GM19035 (cell line): Measurements from ENCODE around the gene APOLD1.
"Not testable (repeated sequence)": the region's sequence is repeated elsewhere in the genome, so short reads cannot be mapped to it uniquely, and the experiment has no call there.

Source experiments
- ATAC-seq: cut with Tn5 transposase; IDR thresholded peaks from one replicate; pipeline ENCODE4 v1.9.1; 2021; ENCODE audit not compliant: unreplicated experiment

Gene APOLD1, protein sequence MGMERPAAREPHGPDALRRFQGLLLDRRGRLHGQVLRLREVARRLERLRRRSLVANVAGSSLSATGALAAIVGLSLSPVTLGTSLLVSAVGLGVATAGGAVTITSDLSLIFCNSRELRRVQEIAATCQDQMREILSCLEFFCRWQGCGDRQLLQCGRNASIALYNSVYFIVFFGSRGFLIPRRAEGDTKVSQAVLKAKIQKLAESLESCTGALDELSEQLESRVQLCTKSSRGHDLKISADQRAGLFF

GRCh38 chr12:12784911-12785814, at the start of gene APOLD1:
Gene APOLD1, plus strand, starts transcription at chr12:12785659. Its CDS starts 33 bp downstream, at chr12:12785692.
- ATAC-seq: no peak

DNA sequence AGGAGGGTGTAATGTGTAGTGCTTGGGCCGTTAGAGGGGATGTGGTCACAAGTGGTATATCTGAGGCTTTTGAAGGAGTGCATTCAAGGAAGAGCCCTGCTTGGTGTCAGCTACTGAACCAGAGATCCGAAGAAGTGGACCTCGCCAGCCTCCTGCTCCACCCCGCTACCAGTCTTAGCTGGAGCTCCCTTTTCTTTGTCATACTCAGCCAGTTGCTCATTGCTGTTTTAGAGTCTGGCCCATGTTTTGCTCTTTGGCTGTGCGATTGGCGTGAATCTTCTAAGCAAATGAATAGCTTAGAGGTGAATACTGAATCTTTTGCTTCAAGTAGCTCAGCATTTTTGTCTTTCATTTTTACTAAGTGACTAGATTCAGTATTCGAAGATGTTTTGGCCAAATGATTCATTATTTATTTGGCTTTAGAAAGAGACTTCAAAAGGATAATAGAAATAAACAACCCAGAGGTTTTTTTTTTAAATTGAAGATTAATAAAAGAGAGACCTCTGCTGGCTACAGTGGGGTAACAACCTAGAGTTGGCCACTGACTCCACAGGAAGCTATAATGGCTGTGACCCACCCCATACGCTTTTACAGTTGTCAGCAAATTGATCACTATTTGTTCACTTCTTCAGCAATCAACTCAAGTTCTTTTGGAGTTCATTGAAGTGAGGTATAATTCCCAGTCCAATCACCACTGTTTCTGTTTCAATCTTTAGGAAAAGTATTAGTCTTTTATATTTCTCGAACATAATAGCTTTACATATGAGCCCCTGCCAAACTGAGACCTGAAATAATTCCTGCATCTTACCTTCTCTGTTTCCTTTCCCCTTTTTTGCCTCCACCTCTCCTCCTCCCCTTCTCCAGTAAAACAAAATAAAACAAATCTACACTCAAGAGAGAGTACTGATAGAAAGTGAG, 48.4 kb upstream of the APOLD1 start:
- ATAC-seq: peak; percentile 78

DNA sequence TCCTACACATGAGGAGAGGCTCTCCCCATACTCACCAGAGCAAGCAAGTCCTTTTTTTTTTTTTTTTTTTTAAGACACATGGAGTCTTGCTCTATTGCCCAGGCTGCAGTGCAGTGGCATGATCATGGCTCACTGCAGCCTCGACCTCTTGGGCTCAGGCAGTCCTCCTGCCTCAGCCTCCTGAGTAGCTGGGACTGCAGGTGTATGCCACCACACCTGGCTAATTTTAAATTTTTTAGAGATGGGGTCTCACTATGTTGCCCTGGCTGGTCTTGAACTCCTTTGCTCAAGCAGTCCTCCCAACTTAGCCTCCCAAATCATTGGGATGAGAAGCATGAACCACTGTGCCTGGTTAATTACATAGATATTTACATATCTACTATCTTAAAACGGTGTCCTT, 47.3 kb upstream of the APOLD1 start:
- ATAC-seq: not testable (repeated sequence)

DNA sequence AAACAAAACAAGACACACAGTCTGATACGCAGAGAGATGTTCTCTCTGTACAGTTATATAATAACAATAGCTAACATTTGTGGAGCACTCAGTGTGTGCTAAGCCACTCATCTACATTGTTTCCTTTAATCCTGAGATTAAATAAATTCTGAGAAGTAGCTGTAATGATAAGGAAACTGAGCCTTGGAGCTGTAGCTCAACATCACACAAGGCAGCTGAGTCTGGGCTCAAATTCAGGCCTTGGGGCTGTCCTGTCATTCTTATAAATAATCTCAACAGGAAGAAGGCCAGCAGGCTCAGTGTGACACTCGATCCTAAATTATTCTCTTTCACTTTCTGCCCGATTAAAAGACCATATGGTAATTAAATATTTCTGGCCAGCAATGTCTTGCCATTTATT, 43.8 kb upstream of the APOLD1 start:
- no peak for ATAC-seq

GRCh38 chr12:12744546-12745305, 40.7 kb upstream of the APOLD1 start:
- no peak for ATAC-seq

- ATAC-seq: no peak
These were observed 39.8 kb upstream of the APOLD1 start for GRCh38 chr12:12745576-12746211.

DNA sequence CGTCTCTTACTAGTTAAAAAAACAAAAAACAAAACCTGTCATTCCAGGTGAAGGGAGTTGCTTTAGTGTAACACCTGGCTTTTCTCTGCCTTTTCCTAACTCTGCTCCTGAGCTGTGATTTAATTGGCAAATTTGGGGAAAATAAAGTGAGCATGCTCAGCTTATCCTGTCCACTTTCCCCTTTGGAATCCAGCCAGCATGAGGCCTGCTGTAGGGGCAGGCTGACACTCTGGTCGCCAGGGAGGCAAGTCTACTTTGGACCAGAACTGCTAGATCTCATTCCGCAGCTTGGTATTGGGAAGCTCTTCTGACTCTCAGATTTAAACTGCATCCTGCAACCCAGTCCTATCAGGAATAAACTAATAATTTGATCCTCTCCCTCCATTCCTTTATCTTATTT, 38.2 kb upstream of the APOLD1 start:
- no peak for ATAC-seq

GRCh38 chr12:12748044-12748443, 37.4 kb upstream of the APOLD1 start:
- ATAC-seq: no peak

DNA sequence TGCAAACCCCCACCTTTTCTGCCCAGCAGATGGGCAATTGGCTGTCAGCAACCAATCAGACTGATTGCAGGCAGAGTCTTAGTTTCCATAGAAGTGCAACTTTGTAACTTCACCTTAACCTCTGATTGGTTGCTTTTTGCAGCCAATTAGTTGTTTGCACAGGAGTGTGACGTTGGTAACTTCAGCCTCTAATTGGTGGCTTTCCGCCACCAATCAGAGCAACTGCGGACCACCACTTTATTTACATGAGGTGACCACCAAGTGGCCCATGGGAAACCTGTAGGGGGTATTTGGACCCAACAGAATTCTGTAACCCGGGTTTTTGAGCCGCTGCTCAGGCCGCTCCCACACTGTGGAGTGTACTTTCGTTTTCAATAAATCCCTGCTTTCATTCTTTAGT, 36.0 kb upstream of the APOLD1 start:
- ATAC-seq: no peak

- ATAC-seq: no peak
These were observed 29.5 kb upstream of the APOLD1 start for GRCh38 chr12:12755923-12756322.

- no peak for ATAC-seq
These were observed 28.3 kb upstream of the APOLD1 start for GRCh38 chr12:12757121-12757520.

- ATAC-seq: no peak
These were observed 26.1 kb upstream of the APOLD1 start for GRCh38 chr12:12759234-12759915.

DNA sequence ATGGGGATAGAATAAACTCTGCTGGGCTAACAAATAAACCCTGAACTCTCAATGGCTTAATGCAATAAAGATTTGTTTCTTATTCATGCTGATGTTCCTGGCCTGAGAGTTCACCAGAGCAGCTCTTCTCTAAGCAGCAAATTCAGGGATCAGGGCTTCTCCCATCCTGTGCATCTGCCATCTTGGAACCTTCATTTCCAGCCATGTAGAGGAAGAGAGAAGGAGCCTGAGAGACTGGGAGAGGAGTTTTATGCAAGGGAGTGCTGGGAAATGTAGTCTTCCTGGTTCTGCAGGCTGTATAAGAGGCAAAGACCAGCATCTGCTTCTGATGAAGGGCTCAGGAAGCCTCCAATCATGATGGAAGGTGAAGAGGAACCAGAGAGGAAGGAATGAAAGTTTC, 20.6 kb upstream of the APOLD1 start:
- no peak for ATAC-seq

DNA sequence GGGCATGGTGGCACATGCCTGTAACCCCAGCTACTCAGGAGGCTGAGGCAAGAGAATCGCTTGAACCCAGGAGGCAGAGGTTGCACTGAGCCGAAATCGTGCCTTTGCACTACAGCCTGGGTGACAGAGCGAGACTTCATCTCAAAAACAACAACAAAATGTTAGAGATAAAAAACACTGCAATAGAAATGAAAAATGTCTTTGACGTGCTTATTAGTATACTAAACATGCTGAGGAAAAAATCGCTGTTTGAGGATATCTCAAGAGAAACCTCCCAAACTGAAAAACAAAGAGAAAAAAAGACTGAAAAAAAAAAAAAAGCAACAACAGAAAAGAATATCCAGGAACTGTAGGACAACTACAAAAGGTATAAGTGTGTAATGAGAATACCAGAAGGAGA, 15.2 kb upstream of the APOLD1 start:
- ATAC-seq: no peak

GRCh38 chr12:12774791-12775190, 10.7 kb upstream of the APOLD1 start:
- ATAC-seq: no peak

DNA sequence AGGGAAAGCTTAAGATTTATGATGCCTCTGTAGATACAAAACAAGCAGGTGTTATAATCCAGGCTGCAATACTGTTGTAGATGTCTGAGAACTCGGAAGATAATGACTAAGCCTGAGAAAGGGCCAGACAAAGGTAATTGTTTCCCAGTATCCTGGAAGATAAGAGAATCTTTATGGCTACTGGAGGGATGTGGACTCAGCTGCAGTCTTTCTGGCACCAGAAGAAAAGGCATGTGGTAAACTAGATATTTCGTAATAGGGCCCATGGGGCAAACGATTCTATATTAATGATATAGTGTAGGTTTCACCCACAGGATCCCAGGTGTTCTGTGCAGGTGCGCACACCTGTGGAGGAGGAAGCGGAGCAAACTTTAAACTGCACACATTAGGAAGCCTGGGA, 9.2 kb upstream of the APOLD1 start:
- ATAC-seq: no peak

GRCh38 chr12:12777092-12777491, 8.4 kb upstream of the APOLD1 start:
- no peak for ATAC-seq

DNA sequence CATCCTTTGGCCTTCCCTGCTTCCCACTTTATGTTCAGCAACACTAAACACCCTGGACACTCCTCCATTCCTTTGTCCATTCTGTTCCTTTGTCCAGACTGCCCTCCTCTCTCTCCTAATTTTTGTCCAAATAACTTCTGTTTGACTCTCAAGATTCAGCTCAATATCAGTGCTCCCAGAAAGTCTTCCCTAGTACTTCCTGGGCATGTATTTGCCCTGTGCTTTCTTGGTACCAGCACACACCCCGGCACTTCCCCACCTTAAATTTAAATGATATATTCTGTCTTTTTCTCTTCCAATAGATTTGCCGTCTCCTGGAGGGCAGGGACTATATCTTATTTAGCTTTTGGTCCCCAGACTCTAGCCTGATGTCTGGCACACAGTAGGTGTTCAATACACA, 6.5 kb upstream of the APOLD1 start:
- no peak for ATAC-seq

GRCh38 chr12:12779529-12779928, 5.9 kb upstream of the APOLD1 start:
- ATAC-seq: no peak

DNA sequence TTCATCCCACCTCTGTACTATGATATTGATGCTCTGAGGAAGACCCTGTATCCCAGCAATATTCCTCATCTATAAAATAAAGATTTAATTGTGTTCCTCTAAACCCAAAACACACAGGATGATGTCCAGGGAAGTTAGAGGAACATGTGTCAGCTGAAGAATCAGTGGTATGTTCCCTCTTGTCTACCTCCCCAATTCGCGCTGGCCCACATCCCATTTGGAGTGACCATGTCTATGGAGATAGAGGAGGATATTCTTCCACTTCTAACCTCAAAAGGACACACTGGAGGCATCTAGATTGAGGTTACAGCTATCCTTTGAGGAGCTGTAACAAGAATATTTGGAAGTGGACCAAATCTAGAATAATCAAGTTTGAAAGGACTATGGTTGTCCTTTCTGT, 1.3 kb upstream of the APOLD1 start:
- ATAC-seq: no peak
